ENCODE measurements around the gene FRAS1.
"Not testable (repeated sequence)": the region's sequence is repeated elsewhere in the genome, so short reads cannot be mapped to it uniquely, and the experiment has no call there.

FRAS1 gene

DNA sequence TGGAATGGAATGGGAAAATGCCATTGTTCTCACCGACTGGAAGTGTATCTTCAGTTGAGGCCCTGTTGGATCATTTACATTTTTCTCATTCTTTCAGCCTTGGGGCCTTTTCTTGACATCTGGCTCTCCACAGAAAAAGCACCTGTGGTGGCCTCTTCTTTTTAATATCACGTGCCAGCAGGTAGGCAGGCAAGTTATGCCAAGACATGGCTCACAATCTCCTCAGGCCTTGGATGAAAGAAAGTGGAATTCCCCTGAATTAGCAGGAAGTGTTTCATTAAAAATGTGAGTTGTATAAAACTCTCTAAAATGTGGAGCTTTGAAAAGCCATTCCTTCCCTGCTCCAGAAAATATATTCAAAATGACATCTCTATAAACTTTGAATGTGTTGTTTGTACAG, 122.1 kb downstream of the FRAS1 start:
- no peak overlapping the region for H3K4me2 ChIP-seq (ENCODE audit: low read length)
- no peaks in the 10 kb centered on the region for H3K36me3 ChIP-seq (ENCODE audit: insufficient read depth, low read length)
- H3K9me3 ChIP-seq (replicated peaks; ENCODE audit: low read length) = no peaks in the 10 kb centered on the region
- H3K4me1 ChIP-seq (ENCODE audit: control insufficient read depth, insufficient read depth, low read length) = no peaks in the 10 kb centered on the region
- H3K27me3 ChIP-seq (ENCODE audit: control insufficient read depth, insufficient read depth, low read length) = no peaks in the 10 kb centered on the region
- no peak overlapping the region for H3K4me3 ChIP-seq (ENCODE audit: low read length)
- H3K9ac ChIP-seq (ENCODE audit: low read depth, low read length) = no peak overlapping the region

DNA sequence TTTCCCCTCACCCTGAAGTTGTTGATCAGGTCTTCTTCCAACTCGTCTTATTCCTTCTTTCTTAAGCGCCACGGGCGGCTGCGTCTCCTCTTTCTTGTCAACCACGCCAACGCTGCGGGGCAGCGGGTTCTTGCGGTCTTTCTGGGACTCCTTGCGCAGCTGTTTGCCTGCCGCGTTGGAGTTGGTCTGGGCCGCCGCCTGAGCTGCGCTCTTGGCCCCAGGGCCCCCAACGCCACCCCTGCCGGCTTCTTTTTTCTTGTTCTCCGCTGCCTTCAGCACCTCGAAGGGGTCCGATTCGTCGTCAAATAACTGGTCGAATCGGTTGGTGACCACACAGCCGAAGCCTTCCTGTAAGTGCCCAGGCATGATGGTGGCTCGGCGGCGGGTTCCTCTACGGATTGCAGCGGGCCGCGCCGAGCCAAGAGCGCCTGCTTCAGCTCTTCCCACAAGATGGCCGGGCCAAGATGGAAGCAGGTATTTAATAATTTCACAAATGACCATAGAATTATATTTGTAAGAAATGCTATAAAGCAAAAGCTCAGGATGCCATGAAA, 124.6 kb downstream of the FRAS1 start:
- H3K4me2 ChIP-seq (ENCODE audit: low read length); H3K27me3 ChIP-seq (ENCODE audit: control insufficient read depth, insufficient read depth, low read length); H3K9ac ChIP-seq (ENCODE audit: low read depth, low read length); H3K4me3 ChIP-seq (ENCODE audit: low read length); H3K36me3 ChIP-seq (ENCODE audit: insufficient read depth, low read length); H3K4me1 ChIP-seq (ENCODE audit: control insufficient read depth, insufficient read depth, low read length); H3K9me3 ChIP-seq (replicated peaks; ENCODE audit: low read length): not testable (repeated sequence)

DNA sequence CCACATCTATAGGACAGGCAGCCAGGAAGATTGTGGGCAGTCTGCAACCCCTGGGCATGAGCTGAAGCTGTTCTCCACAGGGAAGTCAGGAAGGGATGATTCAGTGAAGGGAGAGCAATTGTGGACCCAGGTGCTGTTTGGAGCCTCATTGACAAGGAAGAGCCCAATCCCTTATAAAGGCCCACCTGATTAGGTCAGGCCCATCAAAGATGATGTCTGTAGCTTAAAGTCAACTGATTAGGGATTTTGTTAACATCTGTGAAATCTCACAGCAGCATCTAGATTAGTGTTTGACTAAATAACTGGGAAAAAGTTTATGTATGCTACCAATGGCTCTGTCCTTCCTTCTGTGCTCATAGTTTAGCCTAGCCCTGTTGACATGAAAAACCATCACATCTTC, 127.5 kb downstream of the FRAS1 start:
- H3K27me3 ChIP-seq (ENCODE audit: control insufficient read depth, insufficient read depth, low read length) = no peaks in the 10 kb centered on the region
- H3K4me1 ChIP-seq (ENCODE audit: control insufficient read depth, insufficient read depth, low read length) = peaks cover 3% of the 10 kb centered on the region
- H3K9ac ChIP-seq (ENCODE audit: low read depth, low read length) = no peak overlapping the region
- no peaks in the 10 kb centered on the region for H3K9me3 ChIP-seq (replicated peaks; ENCODE audit: low read length)
- no peak overlapping the region for H3K4me2 ChIP-seq (ENCODE audit: low read length)
- no peaks in the 10 kb centered on the region for H3K36me3 ChIP-seq (ENCODE audit: insufficient read depth, low read length)
- H3K4me3 ChIP-seq (ENCODE audit: low read length) = no peak overlapping the region

DNA sequence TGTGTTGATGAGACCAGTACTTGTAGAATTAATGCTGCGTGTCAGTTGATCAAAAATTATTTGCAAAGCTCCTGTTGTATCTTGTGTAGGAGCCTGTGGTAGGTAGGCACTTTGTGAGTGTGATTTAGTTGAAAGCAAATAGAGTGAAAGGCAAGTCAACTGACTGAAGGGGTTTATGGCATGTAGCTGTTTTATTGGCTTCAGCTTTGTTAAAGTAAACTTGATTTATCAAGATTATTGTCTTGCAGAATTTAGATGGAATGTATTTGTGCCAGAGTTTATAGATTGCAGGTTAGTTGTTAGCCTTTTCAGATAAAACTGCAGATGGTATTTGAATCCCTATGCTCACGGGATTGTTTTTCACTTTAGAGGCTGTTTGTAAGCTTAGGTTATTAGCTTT, 128.0 kb downstream of the FRAS1 start:
- H3K4me1 ChIP-seq (ENCODE audit: control insufficient read depth, insufficient read depth, low read length) = peaks cover 3% of the 10 kb centered on the region
- H3K27me3 ChIP-seq (ENCODE audit: control insufficient read depth, insufficient read depth, low read length) = no peaks in the 10 kb centered on the region
- H3K9me3 ChIP-seq (replicated peaks; ENCODE audit: low read length) = no peaks in the 10 kb centered on the region
- H3K36me3 ChIP-seq (ENCODE audit: insufficient read depth, low read length) = no peaks in the 10 kb centered on the region
- no peak overlapping the region for H3K9ac ChIP-seq (ENCODE audit: low read depth, low read length)
- no peak overlapping the region for H3K4me3 ChIP-seq (ENCODE audit: low read length)
- H3K4me2 ChIP-seq (ENCODE audit: low read length) = no peak overlapping the region

DNA sequence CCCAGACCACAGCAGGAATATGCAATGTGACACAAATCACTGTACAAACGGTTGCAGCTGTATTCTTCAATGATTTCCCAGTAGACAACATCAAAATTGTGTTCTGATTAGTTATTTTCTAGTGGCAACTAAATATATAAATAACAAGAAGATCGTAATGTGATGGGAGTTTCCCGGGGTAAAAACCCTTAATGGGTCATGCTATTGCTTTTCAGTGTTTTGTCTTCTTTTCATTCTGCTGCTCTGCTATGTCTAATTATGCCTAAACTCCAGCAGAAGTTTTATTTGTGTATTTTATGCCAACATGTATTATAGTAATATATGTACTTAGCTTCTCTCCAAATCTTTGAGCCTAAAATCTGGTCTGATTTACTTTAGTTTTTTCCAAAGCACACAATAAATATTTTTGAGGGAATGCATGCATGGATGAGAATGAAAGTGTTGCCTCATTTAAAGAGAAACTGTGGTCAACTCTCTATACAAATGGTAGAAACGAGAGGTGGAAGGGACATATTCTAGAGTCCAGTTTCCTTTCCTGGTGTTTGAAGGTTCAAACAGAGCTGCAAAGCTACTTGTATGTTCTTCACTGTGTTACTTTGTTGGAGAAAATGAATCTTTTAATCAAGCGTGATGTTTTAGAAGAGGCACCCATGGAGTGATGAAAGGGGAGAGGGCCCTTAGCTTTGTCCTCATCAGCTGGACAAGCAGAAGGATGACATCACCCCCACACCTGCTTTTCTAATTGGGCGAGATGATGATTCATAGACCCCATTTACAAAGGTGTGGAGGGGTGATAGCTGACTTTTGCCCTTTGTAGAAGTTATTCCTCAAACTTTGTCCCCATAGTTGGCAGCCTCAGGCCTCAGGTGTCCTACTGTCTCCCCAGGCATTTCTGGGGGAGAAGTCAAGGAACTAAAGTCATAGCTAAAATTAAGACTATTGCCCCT, 129.7 kb downstream of the FRAS1 start:
- Histone ChIP-seq H3K4me3 (ENCODE audit: low read length) (no peak overlapping the region), H3K27me3 (ENCODE audit: control insufficient read depth, insufficient read depth, low read length) (no peaks in the 10 kb centered on the region), H3K9me3 (replicated peaks; ENCODE audit: low read length) (no peaks in the 10 kb centered on the region), H3K9ac (ENCODE audit: low read depth, low read length) (no peak overlapping the region), H3K36me3 (ENCODE audit: insufficient read depth, low read length) (no peaks in the 10 kb centered on the region), H3K4me1 (ENCODE audit: control insufficient read depth, insufficient read depth, low read length) (peaks cover 3% of the 10 kb centered on the region), H3K4me2 (ENCODE audit: low read length) (no peak overlapping the region)

DNA sequence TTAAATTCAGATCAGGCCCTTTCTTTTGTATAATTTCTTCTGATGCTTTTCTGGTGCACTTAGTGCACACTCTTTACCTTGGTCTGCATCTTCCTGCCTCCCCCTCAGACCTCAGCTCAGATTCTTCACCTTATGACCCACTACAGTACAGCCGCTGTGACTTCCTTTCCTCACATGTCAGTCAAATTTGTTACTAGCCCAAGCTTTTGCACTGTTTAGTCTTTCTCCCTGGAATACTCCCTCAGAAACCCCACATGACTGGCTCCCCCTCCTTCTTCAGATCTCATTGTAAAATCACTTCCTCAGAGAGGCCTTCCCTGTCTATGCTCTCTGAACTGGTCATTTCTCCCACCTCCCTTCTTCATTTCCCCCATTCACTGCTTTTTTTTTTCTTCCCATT, 132.9 kb downstream of the FRAS1 start:
- no peak overlapping the region for H3K4me3 ChIP-seq (ENCODE audit: low read length)
- H3K27me3 ChIP-seq (ENCODE audit: control insufficient read depth, insufficient read depth, low read length) = no peaks in the 10 kb centered on the region
- H3K36me3 ChIP-seq (ENCODE audit: insufficient read depth, low read length) = no peaks in the 10 kb centered on the region
- H3K9me3 ChIP-seq (replicated peaks; ENCODE audit: low read length) = no peaks in the 10 kb centered on the region
- H3K9ac ChIP-seq (ENCODE audit: low read depth, low read length) = no peak overlapping the region
- no peak overlapping the region for H3K4me2 ChIP-seq (ENCODE audit: low read length)
- H3K4me1 ChIP-seq (ENCODE audit: control insufficient read depth, insufficient read depth, low read length) = peaks cover 3% of the 10 kb centered on the region

DNA sequence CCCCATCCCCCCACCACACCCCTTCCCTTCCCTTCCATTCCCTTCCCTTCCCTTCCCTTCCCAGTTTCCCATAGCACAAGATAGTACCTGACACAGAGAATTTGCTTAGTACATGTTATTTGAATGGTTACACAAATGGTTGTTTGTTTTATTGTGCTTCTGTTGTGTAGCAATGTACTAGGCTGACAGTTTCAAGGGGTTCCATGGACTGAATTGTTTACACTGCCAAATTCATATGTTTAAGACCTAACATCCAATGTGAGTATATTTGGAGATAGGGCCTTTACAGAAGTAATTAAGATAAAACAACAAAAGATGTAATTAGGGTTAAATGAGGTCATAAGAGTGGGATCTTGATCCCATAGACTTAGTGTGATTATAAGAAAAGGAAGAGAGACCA, 133.5 kb downstream of the FRAS1 start:
- Histone ChIP-seq H3K4me3 (ENCODE audit: low read length) (no peak overlapping the region), H3K4me1 (ENCODE audit: control insufficient read depth, insufficient read depth, low read length) (peaks cover 3% of the 10 kb centered on the region), H3K36me3 (ENCODE audit: insufficient read depth, low read length) (no peaks in the 10 kb centered on the region), H3K4me2 (ENCODE audit: low read length) (no peak overlapping the region), H3K9me3 (replicated peaks; ENCODE audit: low read length) (no peaks in the 10 kb centered on the region), H3K9ac (ENCODE audit: low read depth, low read length) (no peak overlapping the region), H3K27me3 (ENCODE audit: control insufficient read depth, insufficient read depth, low read length) (no peaks in the 10 kb centered on the region)

DNA sequence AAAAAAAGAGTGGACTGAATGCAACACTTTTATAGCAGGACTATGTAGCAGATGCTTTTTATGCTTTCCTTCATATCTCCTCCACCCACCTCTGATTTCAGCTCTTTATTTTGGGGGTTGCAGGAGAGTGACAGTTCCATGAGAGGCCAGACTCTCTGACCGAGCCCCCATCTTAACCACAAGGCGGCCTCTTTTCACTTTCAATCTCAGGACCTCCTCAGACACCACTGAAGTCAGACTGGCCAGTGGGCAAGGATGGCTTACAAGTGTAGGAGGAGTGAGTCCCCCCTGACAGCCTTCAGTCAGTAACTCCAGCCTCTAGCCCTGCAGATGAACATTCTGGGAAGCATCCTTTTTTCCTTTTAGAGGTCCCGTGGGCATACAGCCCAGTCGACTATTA, 140.8 kb downstream of the FRAS1 start:
- no peak overlapping the region for H3K4me2 ChIP-seq (ENCODE audit: low read length)
- no peaks in the 10 kb centered on the region for H3K27me3 ChIP-seq (ENCODE audit: control insufficient read depth, insufficient read depth, low read length)
- H3K4me1 ChIP-seq (ENCODE audit: control insufficient read depth, insufficient read depth, low read length) = no peaks in the 10 kb centered on the region
- H3K4me3 ChIP-seq (ENCODE audit: low read length) = no peak overlapping the region
- no peak overlapping the region for H3K9ac ChIP-seq (ENCODE audit: low read depth, low read length)
- H3K9me3 ChIP-seq (replicated peaks; ENCODE audit: low read length) = no peaks in the 10 kb centered on the region
- no peaks in the 10 kb centered on the region for H3K36me3 ChIP-seq (ENCODE audit: insufficient read depth, low read length)

DNA sequence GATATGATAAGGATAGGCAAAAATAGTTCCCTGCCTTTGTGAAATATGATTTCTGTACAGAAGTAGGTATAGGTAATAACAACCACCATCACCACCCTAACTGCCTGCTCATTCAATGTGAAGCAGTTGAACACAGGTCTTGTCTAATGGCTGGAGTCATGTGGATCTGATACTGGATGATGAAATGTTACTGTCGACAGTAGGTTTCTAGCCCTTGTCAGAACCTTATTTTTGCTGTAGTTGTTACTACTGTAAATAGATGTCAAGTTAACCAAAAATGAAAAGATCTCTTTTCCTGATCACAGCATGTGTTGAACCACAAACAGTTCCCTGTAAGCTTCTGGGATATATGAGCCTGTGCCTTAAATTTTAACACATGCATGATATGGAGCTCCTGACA, 142.9 kb downstream of the FRAS1 start:
- no peaks in the 10 kb centered on the region for H3K27me3 ChIP-seq (ENCODE audit: control insufficient read depth, insufficient read depth, low read length)
- no peak overlapping the region for H3K4me2 ChIP-seq (ENCODE audit: low read length)
- H3K4me1 ChIP-seq (ENCODE audit: control insufficient read depth, insufficient read depth, low read length) = no peaks in the 10 kb centered on the region
- H3K36me3 ChIP-seq (ENCODE audit: insufficient read depth, low read length) = no peaks in the 10 kb centered on the region
- no peaks in the 10 kb centered on the region for H3K9me3 ChIP-seq (replicated peaks; ENCODE audit: low read length)
- no peak overlapping the region for H3K9ac ChIP-seq (ENCODE audit: low read depth, low read length)
- no peak overlapping the region for H3K4me3 ChIP-seq (ENCODE audit: low read length)

DNA sequence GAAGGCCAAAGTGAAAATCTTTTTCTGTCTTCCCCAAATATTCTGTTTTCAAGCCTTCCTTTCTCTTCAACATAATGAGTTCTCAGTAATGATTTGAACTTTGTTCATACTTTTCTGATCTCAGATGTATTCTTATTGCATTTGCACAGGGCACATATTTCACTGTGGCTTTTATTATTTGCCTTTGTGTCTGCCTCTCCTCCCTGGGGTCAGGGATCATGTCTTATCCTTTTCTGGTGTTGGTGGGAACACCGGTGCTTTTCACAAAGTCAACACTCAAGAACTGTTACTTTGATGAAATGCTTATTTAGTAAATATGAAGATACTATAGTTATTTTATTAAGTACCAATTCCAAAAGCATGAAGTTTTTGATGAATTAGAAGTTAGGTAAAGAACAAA, 143.8 kb downstream of the FRAS1 start:
- Histone ChIP-seq H3K4me1 (ENCODE audit: control insufficient read depth, insufficient read depth, low read length) (no peaks in the 10 kb centered on the region), H3K4me2 (ENCODE audit: low read length) (no peak overlapping the region), H3K4me3 (ENCODE audit: low read length) (no peak overlapping the region), H3K9ac (ENCODE audit: low read depth, low read length) (no peak overlapping the region), H3K9me3 (replicated peaks; ENCODE audit: low read length) (no peaks in the 10 kb centered on the region), H3K36me3 (ENCODE audit: insufficient read depth, low read length) (no peaks in the 10 kb centered on the region), H3K27me3 (ENCODE audit: control insufficient read depth, insufficient read depth, low read length) (peaks cover 1% of the 10 kb centered on the region)

DNA sequence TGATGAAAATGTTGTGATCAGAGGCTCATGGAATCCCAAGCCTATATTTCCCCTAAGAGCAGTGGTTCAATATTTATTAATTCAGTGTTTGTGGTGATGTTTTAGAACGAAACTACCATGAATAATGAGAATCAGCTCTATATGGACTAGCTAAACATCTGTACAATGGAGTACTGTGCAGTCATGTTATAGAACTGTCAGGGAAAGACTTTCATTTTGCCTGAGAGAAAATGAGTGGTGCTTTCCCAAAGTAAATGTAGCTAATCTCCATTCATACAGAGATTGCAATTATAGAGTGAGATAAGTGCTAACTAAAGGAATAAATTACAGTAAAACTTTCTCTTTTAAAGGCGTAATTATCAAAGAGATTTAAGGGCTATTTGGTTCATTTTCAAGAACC, 147.1 kb downstream of the FRAS1 start:
- Histone ChIP-seq H3K4me2 (ENCODE audit: low read length) (no peak overlapping the region), H3K36me3 (ENCODE audit: insufficient read depth, low read length) (no peaks in the 10 kb centered on the region), H3K4me3 (ENCODE audit: low read length) (no peak overlapping the region), H3K9ac (ENCODE audit: low read depth, low read length) (no peak overlapping the region), H3K27me3 (ENCODE audit: control insufficient read depth, insufficient read depth, low read length) (peaks cover 8% of the 10 kb centered on the region), H3K9me3 (replicated peaks; ENCODE audit: low read length) (no peaks in the 10 kb centered on the region), H3K4me1 (ENCODE audit: control insufficient read depth, insufficient read depth, low read length) (no peaks in the 10 kb centered on the region)

DNA sequence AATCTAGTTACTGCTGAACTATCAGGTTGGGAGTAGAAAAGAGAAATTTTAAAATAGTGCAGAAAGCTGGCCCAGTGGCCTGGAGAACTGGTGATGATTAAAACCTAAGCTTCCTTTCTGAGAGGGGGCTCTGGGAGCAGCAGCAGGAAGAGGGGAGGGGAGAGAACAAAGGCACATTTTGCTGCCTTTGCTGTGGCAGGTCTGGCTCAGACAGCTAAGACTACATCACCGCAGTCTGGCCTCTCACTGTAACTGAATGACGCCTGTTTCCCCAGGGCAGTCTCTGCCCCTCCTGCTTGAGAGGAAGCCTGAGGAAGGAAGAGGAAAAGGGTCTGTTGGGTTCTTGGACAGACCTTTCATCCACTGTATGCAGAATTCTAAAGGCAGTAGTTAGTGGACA, 148.5 kb downstream of the FRAS1 start:
- H3K36me3 ChIP-seq (ENCODE audit: insufficient read depth, low read length) = no peaks in the 10 kb centered on the region
- peaks cover 8% of the 10 kb centered on the region for H3K27me3 ChIP-seq (ENCODE audit: control insufficient read depth, insufficient read depth, low read length)
- H3K9ac ChIP-seq (ENCODE audit: low read depth, low read length) = no peak overlapping the region
- H3K4me1 ChIP-seq (ENCODE audit: control insufficient read depth, insufficient read depth, low read length) = no peaks in the 10 kb centered on the region
- H3K4me3 ChIP-seq (ENCODE audit: low read length) = no peak overlapping the region
- no peaks in the 10 kb centered on the region for H3K9me3 ChIP-seq (replicated peaks; ENCODE audit: low read length)
- no peak overlapping the region for H3K4me2 ChIP-seq (ENCODE audit: low read length)

Data from skeletal muscle satellite cell (primary cell).